ENCODE results near the gene OR7G1.
"Not testable (repeated sequence)": the region's sequence is repeated elsewhere in the genome, so short reads cannot be mapped to it uniquely, and the experiment has no call there.

OR7G1 gene

GRCh38 chr19:9075064-9075949 is 40.3 kb downstream of the OR7G1 start:
- no peak for TF ChIP-seq CTCF (conservative IDR thresholded peaks at IDR 0.05; ENCODE audit: low read depth, low read length)
- no peak overlapping the region for H2AFZ ChIP-seq (ENCODE audit: low read depth)
- no peaks in the 10 kb centered on the region for H3K79me2 ChIP-seq (ENCODE audit: insufficient read depth, low read depth)
- H3K36me3 ChIP-seq (ENCODE audit: insufficient read depth) = no peaks in the 10 kb centered on the region
- H4K20me1 ChIP-seq (ENCODE audit: insufficient read depth) = no peaks in the 10 kb centered on the region
- H3K4me3 ChIP-seq (IDR thresholded peaks at IDR 0.05; ENCODE audit: insufficient read depth, low read depth, low read length) = no peak overlapping the region
- H3K4me1 ChIP-seq (ENCODE audit: low read depth, poor library complexity, severe bottlenecking) = no peaks in the 10 kb centered on the region
- peaks cover 2% of the 10 kb centered on the region; the same call in 1 of the 2 replicates for H3K27me3 ChIP-seq (ENCODE audit: insufficient read depth, low read depth)
- H3K4me2 ChIP-seq = no peak overlapping the region
- H3K9ac ChIP-seq = no peak overlapping the region
- H3K27ac ChIP-seq = no peak overlapping the region

GRCh38 chr19:9073806-9074205 is 41.8 kb downstream of the OR7G1 start:
- H4K20me1 ChIP-seq (ENCODE audit: insufficient read depth) = no peaks in the 10 kb centered on the region
- no peak overlapping the region for H3K4me3 ChIP-seq (IDR thresholded peaks at IDR 0.05; ENCODE audit: insufficient read depth, low read depth, low read length)
- H3K9ac ChIP-seq = no peak overlapping the region
- H3K36me3 ChIP-seq (ENCODE audit: insufficient read depth) = no peaks in the 10 kb centered on the region
- TF ChIP-seq CTCF (conservative IDR thresholded peaks at IDR 0.05; ENCODE audit: low read depth, low read length) = no peak
- no peaks in the 10 kb centered on the region for H3K4me1 ChIP-seq (ENCODE audit: low read depth, poor library complexity, severe bottlenecking)
- H2AFZ ChIP-seq (ENCODE audit: low read depth) = no peak overlapping the region
- H3K4me2 ChIP-seq = no peak overlapping the region
- no peak overlapping the region for H3K27ac ChIP-seq
- H3K79me2 ChIP-seq (ENCODE audit: insufficient read depth, low read depth) = no peaks in the 10 kb centered on the region
- H3K27me3 ChIP-seq (ENCODE audit: insufficient read depth, low read depth) = peaks cover 2% of the 10 kb centered on the region; the same call in 1 of the 2 replicates

- H3K27ac ChIP-seq; H4K20me1 ChIP-seq (ENCODE audit: insufficient read depth); H3K79me2 ChIP-seq (ENCODE audit: insufficient read depth, low read depth); H3K36me3 ChIP-seq (ENCODE audit: insufficient read depth); H3K4me3 ChIP-seq (IDR thresholded peaks at IDR 0.05; ENCODE audit: insufficient read depth, low read depth, low read length); H3K4me2 ChIP-seq; H3K27me3 ChIP-seq (ENCODE audit: insufficient read depth, low read depth); H3K4me1 ChIP-seq (ENCODE audit: low read depth, poor library complexity, severe bottlenecking); H2AFZ ChIP-seq (ENCODE audit: low read depth); H3K9ac ChIP-seq: not testable (repeated sequence)
These were observed 43.8 kb downstream of the OR7G1 start for GRCh38 chr19:9071720-9072119.

GRCh38 chr19:9070066-9070465 is 45.5 kb downstream of the OR7G1 start:
- H3K4me2 ChIP-seq = no peak overlapping the region
- TF ChIP-seq CTCF (conservative IDR thresholded peaks at IDR 0.05; ENCODE audit: low read depth, low read length) = no peak

GRCh38 chr19:9065457-9066014 is 50.0 kb downstream of the OR7G1 start:
- H3K4me1 ChIP-seq (ENCODE audit: low read depth, poor library complexity, severe bottlenecking) = no peaks in the 10 kb centered on the region
- H3K4me2 ChIP-seq = no peak overlapping the region
- no peaks in the 10 kb centered on the region for H3K36me3 ChIP-seq (ENCODE audit: insufficient read depth)
- no peaks in the 10 kb centered on the region for H3K79me2 ChIP-seq (ENCODE audit: insufficient read depth, low read depth)
- H3K9ac ChIP-seq = no peak overlapping the region
- H3K27ac ChIP-seq = no peak overlapping the region
- H2AFZ ChIP-seq (ENCODE audit: low read depth) = no peak overlapping the region
- H3K27me3 ChIP-seq (ENCODE audit: insufficient read depth, low read depth) = peaks cover 4% of the 10 kb centered on the region; the same call in 1 of the 2 replicates
- TF ChIP-seq CTCF (conservative IDR thresholded peaks at IDR 0.05; ENCODE audit: low read depth, low read length) = no peak
- H4K20me1 ChIP-seq (ENCODE audit: insufficient read depth) = no peaks in the 10 kb centered on the region
- no peak overlapping the region for H3K4me3 ChIP-seq (IDR thresholded peaks at IDR 0.05; ENCODE audit: insufficient read depth, low read depth, low read length)

More at GRCh38 chr19:9070066-9070465, 45.5 kb downstream of the OR7G1 start:
- Histone ChIP-seq H3K79me2 (ENCODE audit: insufficient read depth, low read depth) (no peaks in the 10 kb centered on the region), H3K4me3 (IDR thresholded peaks at IDR 0.05; ENCODE audit: insufficient read depth, low read depth, low read length) (no peak overlapping the region), H3K9ac (no peak overlapping the region), H3K27ac (no peak overlapping the region), H3K27me3 (ENCODE audit: insufficient read depth, low read depth) (peaks cover 4% of the 10 kb centered on the region; the same call in 1 of the 2 replicates), H2AFZ (ENCODE audit: low read depth) (no peak overlapping the region), H4K20me1 (ENCODE audit: insufficient read depth) (no peaks in the 10 kb centered on the region), H3K4me1 (ENCODE audit: low read depth, poor library complexity, severe bottlenecking) (no peaks in the 10 kb centered on the region), H3K36me3 (ENCODE audit: insufficient read depth) (no peaks in the 10 kb centered on the region)

All from KMS-11 (cell line).